HFF-Myc (cell line): ENCODE results near the gene MMP25.
"Not testable (repeated sequence)": the region's sequence is repeated elsewhere in the genome, so short reads cannot be mapped to it uniquely, and the experiment has no call there.

Experiments
- DNase-seq: peaks from one replicate; pipeline ENCODE4 v3.0.0-alpha.2; 2011; ENCODE audit warnings: low read depth; ENCODE audit errors: extremely low read depth
- H3K4me3 ChIP-seq: replicated peaks from 2 replicates; pipeline ENCODE4 v1.5.1; 2011; ENCODE audit warnings: low read depth, mild to moderate bottlenecking, control low read depth, low read length
- CTCF ChIP-seq: IDR thresholded peaks from 2 replicates; pipeline ENCODE4 v1.5.1; 2012; ENCODE audit warnings: mild to moderate bottlenecking, low read depth, low read length, control low read depth; ENCODE audit errors: missing control alignments

The MMP25 gene

GRCh38 chr16:3051009-3051408 is 4.6 kb downstream of the MMP25 start:
- no peak for TF ChIP-seq CTCF
- DNase-seq = no peak
- H3K4me3 ChIP-seq = no peak overlapping the region

DNA sequence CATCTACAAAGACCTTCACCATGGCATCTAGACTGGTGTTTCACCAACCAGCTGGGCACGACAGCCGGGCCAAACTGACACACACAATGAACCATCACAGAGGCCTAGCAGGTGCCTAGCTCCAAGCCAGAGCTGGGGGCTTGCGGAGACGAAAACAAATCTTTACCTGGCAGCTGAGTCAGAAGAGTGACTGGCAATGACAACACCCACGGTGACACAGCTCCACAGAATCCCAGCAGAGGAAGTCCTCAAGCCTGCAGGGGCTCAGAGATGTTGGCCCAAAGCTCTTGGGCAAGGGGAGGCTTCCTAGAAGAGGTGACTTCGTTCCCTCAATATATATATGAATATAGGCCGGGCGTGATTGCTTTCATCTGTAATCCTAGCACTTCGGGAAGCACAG is 5.1 kb downstream of the MMP25 start:
- no peak for TF ChIP-seq CTCF
- no peak for DNase-seq
- H3K4me3 ChIP-seq = no peak overlapping the region

DNA sequence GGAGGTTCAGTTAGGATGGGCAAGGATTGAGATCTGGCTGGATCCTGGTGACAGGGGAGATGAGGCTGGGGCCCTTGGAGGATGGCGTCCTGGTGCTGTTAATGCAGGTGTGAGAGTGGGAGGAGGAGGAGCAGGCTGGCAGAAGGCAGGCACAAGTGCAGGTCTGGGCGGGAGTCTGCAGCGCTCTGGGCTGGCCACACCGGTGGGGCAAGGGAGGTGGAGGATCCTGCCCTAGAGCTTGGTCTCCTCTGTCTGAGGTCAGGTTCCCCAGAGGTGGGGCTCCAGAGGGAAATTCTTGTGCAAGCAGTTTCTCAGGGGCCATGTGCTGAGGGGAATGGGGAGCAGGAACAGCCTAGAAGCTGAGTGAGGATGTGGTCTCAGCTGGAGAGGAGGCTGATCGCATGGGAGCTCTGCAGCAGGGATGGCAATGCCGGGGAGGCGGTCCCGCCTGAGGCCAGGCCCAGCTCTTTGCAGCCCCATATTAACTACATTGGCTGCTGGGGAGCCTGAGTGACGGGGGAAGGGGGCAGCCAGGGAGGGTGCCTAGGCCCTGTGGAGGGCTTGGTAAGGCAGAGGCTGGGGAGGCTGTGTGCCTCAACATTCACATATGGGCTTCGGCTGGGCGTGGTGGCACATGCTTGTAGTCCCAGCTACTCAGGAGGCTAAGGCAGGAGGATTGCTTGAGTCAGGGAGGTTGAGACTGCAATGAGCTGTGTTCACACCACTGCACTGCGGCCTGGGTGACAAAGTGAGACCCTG is 6.4 kb downstream of the MMP25 start:
- not testable (repeated sequence) for H3K4me3 ChIP-seq, DNase-seq

- DNase-seq, H3K4me3 ChIP-seq: not testable (repeated sequence)
These were observed 7.0 kb downstream of the MMP25 start for GRCh38 chr16:3053330-3053710.

GRCh38 chr16:3054965-3055733 is 8.8 kb downstream of the MMP25 start:
- no peak for DNase-seq
- no peak overlapping the region for H3K4me3 ChIP-seq
- TF ChIP-seq CTCF = no peak

DNA sequence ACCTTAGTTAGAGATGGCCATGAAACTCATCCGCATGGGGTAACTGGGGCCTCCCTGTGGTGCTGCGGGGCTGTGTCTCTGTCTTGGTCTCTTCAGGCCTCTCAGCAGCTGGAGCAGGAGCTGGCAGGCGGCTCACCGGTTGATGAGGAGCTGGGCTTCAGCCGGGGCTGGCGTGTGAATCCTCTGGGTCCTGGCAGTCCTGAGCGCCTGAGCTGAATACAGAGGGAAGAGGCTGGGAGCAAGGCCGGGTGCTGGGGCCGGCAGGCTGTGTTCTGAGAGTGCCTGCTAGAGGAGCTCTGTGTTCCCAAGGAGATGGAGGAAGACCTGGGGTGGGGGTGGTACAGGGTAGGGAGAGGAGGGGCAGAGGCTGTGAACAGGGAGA is 9.4 kb downstream of the MMP25 start:
- H3K4me3 ChIP-seq = not testable (repeated sequence)

GRCh38 chr16:3056336-3057180 is 10.2 kb downstream of the MMP25 start:
- no peak for TF ChIP-seq CTCF
- no peak for DNase-seq
- H3K4me3 ChIP-seq = no peak overlapping the region

More for the DNA sequence above, 9.4 kb downstream of the MMP25 start:
- DNase-seq = not testable (repeated sequence)
